GM19324 (cell line): ENCODE measurements around the gene RHBDL3.

Source experiments
- ATAC-seq: cut with Tn5 transposase; IDR thresholded peaks from one replicate; pipeline ENCODE4 v1.9.1; 2021; ENCODE audit warnings: mild to moderate bottlenecking, moderate library complexity; ENCODE audit not compliant: unreplicated experiment, low FRiP score

The RHBDL3 gene

DNA sequence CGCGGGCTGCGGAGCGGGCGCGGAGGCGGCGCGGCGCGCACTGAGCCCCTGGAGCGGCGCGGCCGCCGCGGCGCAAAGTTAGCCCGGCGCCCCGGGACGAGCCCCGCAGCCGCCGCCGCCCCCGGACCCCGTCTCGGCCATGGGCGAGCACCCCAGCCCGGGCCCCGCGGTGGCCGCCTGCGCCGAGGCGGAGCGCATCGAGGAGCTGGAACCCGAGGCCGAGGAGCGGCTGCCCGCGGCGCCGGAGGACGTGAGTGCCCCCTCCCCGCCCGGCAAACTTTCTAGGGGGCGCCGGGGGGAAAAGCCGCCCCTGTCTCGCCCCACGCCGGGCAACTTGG, 388 bp downstream of the RHBDL3 start:
- no peak for ATAC-seq

DNA sequence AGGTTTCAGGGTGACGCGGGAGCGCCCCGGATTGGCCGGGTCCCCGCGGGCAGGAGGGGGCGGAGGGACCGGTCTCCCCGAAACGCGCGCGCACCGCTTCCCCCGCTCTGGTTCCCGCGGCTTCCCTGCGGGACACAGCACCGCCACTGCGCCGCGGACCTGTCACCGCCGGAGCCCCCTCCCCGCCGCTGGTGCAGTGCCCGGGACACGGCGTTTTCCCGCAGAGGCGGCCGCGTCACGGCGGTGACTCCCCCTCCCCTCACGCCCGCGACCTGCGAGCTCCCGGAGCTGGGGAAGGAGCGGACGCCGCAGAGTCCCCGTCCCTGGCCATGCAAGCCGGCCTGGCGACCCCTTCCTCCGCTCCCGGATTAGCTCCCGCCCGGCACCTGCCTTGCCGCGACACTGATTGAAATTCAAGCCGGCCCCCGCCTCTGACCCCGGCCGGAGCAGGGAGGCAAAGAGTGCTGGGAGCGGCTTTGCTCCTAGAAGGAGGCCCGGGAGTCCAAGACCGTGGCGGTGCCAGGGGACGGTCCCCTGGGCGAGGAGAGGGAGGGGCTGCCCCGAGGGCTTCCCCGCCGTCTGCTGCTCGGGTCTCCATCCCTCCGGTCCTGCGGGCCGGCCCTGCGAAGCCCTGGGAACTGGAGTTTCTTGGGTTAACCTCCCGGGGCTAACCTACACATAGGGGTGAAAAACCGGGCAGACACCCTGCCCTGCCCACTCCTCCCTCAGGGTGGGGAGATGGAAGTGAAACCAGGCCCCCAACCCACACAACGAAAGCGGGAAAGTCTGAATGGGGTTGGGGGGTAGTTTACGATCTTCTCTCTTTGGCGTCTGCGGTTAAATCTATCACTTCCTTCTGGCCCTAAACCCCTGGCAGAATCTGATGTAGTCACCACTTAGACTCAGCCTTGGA, 1.0 kb downstream of the RHBDL3 start:
- no peak for ATAC-seq

DNA sequence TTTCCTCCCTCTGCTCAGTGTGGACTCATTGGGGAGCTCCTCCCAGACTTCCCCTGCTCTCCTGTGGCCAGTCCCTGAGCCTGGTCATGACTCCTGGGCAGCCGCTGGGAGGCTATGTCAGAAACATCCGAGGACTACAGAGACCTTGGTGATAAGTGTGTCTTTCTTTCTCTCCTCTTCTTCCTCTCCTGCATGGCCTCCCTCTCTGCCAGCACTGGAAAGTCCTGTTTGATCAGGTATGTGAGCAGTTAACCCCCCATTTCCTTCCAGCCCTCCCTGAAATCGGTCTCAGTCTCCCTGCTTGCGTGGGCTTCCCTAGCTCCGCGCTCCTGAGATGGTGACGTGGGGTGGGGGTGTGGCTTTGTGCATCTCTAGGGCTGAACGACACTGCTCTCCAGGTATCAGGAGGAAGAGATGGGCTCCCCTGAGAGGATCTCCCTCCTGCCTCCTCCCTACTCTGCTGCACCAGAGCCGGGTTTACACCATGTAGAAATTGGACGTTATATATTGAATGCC, 2.1 kb downstream of the RHBDL3 start:
- no peak for ATAC-seq

DNA sequence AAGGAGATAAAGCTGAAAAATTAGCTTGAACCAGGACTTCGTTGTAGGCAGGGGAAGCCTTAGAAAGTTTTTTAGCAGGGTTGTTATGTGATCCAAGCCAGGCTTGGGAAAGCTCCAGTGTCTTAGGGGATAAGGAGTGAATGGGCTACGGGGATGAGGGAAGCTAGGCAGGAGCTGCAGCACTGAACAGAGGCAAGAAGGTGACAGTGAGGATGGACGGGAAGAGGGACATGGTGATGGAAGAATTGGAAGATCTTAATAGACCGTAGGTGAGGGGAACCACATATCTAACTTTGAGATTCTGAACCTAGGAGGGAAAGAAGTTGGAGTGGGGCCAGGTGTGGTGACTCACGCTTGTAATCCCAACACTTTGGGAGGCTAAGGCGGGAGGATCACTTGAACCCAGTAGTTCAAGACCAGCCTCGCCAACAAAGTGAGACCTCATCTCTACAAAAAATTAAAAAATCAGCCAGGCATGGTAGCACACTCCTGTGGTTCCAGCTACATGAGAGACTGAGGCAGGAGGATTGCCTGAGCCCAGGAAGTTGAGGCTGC, 3.2 kb downstream of the RHBDL3 start:
- ATAC-seq, result no peak

DNA sequence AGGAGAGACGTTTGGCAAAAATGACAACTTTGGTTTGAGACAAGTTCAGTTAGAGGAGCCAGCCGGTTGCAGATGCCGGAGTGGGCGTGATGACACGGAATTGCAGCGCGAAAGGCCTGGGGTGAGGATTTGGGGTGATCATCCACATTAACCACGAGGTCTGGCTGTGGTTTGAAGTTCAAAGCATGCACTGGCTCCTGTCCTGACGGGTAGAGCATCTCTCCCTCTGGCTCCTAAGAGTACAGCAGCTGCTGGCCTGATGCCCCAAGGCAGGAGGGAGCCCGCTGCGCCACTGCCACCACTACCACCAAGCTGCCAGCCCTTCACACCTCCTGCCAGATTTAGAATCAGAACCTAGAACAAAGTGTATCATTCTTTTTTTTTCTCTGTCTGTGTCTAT, 3.7 kb downstream of the RHBDL3 start:
- no peak for ATAC-seq

DNA sequence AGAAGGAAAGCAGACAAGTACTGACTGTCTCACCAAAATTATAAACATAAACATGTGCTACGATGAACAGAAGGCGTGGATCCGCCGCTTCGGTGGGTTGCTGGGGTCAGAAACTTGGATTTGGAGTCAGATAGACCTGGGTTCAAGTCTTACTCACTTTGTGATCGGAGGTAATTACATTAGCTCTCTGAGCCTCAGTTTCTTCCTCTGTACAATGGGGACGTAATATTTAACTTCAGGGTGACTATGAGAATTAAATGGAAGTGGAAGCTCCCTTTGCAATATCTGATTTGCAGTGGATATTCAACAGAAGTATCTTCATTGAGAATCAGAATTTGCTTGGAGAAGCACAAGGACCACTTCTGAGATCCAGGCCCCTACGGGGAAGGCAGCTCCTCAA, 6.2 kb downstream of the RHBDL3 start:
- no peak for ATAC-seq

DNA sequence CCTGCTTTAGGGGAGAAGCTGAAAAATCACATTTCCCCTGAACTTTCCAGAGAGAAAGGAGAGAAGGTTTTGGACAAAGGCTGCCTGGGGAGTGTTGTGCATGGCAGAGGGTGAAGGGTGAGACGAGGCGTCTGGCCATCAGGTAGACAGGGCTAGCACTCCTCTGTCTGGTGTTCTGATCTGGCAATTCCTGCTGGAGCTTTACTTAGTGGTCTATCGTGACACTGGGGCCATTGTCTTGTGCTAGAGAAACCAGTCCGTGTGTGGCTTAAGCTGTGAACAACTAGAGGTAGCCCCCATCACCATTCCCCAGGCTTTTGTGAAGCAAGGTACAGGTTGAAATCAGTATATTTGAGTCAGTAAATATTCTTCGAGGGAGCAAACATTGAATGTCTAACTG, 8.5 kb downstream of the RHBDL3 start:
- no peak for ATAC-seq

DNA sequence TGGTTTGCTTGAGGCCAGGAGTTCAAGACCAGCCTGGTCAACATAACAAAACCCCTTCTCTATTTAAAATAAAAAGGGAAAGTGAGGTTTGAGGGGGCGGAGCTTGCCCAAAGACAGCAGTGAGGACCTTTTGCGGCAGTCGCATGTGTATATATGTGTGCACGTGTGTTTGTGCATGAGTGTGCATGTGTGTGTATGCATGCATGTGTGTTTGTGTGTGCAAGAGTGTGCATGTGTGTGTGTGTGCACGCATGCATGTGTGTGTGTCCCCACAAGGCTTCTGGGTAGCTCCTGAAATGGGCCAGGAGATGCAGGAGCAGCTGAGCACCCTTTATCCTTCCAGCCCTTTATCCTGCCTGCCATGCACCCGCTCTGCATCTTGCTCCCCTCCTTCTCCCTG, 9.0 kb downstream of the RHBDL3 start:
- ATAC-seq, result no peak

DNA sequence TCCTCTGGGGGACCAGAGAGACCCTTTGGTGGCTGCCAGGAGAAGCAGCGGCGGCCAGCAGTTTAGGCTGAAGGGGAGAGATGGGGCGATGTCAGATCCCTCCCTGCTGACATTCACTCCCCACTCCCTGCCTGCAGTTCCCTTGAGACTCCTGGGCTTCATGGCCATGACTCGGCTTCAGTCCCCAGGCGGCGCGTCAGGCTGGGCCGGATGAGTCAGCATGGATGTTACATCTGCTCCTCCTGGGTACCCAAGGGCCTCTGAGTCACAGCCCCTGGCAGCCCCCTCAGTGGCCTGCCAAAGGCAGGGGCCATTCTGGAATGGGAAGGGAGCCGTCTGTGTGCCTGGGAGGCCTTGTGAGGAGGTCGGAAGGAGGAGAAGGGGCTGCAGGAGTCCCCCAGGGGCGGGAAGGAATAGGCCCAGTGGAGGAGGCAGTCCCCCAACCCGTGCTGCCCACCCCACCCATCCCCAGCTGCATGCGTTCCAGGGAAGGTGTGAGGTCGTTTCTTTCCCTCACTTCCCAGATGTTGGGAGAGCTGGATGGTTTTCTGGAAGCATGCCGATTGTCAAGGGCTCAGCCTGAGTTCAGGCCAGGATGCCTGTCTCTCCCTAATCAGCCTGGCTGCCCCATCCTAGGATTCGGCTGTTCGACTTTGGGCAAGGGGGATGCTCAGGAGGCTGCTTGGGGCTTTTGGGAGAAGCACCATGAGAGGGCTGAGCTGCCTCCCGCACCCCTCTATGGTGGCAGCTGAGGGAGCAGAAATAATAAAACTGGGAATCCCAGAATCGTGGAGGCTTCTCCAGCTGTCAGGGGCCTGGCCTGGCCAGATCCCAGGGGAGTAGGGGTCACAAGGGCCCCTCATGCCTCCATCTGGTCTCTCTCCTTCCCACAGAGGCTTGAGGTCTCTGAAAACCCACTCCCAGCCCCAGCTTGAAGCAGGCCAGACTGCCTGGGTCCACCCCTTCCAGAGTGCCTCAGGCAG, 9.7 kb downstream of the RHBDL3 start:
- no peak for ATAC-seq

DNA sequence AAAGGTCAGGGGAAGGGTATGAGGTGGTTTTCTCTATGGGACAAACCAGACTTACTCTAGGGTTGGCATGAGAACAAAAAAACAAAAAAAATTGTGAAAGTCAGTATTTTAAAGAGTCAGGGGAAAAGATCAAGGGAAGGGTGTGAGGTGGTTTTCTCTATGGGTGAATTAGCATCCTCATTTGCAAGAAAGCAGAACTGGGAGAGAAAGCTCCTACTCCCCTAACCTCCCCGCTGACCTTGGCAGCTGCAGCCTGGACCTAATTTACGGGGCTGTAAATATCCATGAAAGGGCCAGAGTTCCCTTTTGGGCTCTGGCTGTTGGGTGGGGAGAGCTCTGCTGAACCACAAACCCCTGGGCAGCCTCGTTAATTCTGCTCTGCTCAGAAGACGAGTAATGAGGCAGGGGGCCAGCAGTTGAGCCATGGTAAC, 10.6 kb downstream of the RHBDL3 start:
- no peak for ATAC-seq

DNA sequence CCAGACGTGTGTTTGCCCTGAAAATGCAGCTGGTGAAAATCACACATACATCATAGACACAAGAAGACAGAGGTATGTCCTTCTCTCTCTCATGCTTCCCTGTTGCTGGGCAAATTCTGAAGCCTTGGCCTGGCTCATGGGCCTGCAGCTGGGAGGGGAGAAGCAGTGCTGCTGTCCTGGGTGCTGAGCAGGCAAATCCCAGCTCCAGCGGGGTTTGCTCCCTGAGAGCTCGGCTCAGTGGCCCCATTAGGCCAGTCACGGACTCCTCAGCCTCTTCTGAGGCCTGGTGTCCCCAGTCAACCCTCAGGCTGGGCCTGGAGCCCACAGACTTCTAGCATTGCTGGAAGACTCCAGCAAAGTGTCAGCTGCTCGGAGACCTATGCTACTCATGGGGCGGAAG, 11.7 kb downstream of the RHBDL3 start:
- no peak for ATAC-seq

DNA sequence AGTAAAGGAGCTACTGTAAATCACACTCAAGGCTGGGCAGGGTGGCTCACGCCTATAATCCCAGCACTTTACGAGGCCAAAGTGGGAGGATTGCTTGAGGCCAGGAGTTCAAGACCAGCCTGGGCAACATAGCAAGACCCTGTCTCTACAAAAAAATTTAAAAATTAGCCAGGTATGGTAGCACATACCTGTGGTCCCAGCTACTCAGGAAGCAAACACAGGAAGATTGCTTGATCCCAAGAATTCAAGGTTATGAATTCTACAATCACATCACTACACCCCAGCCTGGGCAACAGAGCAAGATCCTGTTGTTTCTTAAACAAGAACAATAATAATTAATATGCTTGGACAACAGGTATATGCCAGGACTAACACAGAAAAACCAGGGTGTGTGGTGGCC, 13.2 kb downstream of the RHBDL3 start:
- no peak for ATAC-seq

DNA sequence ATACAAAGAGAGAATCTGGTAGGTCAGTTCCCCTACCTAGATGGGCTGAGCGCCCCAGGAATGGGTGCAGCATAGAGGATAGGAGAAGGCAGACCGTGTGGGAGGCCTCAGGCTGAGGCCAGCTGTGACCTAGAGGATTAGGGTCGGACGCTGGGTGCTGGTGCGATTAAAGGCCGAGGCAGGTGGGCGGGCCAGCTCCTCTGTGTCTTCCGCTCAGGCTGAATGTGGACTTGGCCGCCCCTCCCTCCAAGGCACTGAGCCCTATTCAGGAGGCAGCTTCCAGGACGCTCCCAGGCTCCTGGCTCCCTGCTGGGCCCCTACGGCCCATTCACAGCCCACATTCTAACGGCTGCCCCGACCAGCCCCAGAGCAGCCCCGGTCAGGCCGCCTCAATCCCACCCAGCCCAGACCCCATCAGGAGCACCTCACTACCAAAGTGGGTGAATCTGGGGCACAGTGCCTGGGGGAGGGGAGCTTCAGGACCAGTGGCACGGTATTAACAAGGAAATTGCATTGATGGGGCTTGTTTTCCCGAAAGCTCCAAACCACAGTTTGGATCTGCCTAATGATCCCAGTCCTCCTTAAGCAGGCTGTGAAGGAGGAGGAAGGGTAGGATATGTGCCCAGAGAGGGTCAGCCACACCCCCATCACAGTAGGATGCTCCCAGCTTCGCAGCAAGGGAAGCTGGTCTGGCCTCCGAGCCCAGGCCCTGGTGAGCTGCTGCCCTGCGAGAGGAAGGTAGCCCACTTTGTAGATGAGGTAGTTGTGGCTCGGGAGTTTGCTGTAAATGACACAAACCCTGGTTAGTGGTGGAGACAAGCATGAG, 14.5 kb downstream of the RHBDL3 start:
- ATAC-seq, result no peak

DNA sequence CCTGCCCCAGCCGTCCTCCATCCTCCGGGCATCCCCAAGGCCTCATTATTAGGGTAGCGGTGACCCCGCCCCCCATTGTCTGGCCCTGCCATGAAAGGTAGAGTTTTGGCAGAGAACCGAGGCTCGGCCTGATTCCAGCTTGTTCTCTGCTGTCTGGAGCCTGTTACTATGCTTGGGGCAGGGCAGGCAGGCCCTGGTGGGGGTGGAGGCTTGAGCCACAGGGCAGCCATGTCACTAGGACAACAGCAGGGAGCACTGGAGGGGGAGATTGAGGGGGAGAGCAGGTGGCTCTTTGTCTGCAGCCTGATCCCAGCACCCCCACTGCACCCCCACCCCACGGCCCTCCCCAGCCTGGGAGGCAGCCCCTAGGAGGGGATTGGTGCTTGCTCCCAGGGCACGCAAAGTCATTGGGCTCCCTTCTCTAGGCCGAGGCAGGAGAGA, 15.4 kb downstream of the RHBDL3 start:
- no peak for ATAC-seq

DNA sequence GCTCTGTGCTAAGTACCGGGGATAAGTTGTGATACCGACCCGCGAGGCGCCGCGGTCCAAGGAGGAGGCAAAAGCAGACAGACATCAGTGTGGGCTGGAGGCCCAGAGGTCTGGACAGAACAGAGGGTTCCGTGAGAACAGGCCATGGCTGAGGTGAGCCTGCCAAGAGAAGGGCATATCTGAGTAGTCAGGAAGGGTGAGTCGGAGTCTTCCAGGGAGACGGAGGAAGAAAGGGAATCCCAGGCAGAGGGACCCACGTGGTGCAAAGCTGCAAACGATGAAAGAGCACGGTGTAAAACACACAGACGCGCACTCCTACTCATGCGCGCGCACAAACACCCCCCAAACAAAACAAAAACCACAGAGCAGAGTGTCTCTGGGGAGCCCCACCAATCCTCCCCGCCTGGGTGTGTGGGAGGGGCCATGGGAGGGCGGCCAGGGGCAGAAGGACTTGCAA, 18.1 kb downstream of the RHBDL3 start:
- ATAC-seq, result no peak

DNA sequence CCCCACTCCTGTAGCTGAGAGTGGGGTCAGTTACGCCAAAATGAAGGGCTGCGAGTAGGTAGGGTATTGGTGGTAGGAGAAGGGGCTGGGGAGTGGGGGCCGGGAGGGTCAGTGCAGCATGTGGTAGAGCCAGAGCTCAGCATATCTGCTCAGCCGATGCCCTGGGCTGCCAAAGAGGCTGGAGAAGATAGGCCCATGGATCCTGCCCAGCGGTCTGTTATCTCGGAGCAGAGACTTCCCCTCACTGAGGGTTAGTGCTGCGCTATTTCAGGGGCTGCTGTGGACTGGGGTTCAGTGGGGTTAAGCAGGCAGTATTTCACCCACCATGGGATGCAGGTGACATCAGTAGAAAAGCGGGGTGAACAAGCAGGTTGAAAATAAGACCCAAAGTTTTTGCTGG, 19.7 kb downstream of the RHBDL3 start:
- no peak for ATAC-seq

DNA sequence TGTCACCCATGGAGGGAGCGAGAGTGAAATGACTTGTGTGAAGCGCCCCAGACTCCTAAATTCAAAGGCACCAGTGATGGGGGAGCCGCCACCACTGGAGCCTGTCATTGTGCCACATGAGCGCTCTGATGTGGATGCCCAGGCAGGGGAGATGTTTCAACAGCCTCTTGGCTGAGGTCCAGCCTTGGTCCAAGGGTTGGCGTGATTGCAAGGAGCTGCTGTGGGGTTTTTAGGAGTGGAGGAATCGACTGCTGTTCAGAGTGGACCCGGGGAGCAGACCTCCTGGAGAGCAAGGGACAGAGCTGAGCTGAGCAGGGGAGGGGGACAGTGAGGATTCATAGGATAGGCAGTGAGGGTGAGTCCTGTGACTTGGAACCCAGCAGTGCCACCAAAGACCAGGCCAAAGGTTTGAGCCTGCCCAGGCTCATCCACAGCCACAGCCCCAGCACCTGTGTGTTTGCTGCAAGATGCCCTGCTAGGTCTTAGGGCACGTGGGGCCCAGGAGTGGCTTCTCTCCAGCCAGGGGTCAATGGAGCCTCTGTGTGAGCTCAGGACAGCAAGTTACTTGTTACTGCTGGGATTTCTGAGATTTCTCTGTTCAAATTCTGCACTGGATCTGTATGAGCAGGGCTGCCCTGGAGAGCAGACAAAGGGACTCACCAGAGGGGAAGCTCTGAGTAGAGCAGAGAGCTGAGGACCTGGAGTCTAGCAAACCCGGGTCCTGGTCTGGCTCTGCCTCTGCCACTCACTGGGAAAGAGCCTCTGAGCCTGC, 20.3 kb downstream of the RHBDL3 start:
- no peak for ATAC-seq

DNA sequence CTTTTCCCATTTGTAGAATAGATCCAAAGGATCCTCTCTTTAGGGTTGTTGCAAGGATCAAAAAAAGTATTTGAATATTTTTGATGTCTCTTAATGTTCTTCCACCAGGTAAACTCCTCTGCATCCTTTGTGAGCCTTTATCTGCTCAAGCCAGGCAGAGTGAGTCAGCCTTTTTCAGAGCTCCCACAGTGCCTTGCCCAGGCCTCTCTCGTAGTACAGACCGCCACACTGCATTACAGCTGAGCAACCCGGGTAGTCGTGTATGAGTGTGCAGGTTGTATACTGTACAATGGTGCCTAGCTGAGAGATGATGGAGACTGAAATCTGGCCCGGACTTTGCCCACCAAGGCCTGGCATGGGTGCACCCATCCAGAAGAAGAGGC, 20.9 kb downstream of the RHBDL3 start:
- no peak for ATAC-seq

DNA sequence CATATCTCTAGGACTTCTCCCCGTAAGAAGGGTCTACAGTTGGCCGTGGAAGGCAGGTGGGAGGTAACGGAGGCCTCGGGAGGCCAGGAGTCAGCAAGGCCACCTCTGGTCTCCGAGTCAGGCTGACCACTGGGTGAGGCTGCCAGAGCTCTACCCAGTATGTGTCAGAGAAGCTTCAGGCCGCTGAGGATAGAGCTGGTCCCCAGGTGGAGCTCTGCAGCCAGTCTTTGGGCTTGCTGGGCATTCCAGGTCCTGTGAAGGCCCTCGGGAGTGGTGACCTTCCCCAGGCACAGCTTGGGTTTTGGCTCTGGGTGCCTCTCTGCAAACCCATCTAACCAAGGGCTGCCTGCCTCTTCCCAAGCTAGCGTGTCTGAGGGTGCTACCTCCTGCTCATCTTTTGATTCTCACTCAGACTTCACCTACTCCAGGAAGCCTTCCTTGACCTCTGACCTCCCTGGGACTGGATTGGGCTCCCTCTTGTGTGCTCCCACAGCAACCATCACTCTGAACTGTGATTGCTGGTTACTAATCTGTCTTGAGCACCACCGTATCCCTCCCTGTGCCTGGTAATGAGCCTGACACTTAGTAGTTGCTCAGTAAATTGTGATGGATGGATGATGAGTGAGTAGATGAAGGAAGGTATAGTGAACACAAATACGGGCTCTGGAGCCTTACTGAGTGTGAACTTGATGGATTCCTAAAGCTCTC, 22.3 kb downstream of the RHBDL3 start:
- ATAC-seq, result no peak
